Measurements from ENCODE around the gene SMAP2. TPM values are rescaled to one million over a fixed set of nuclear protein-coding genes. Genes with fewer than 3 reads are reported as not detected.
A peak's percentile ranks its signal among the peaks of the same experiment; 100 is the strongest.

SMAP2 gene
- total and polyA plus RNA-seq, 3 experiments from 2014 or later: 144 to 340 (median 146) TPM

GRCh38 chr1:40449684-40450494, 76.4 kb downstream of the SMAP2 start, which contains the start of gene ZFP69B:
Gene ZFP69B (plus strand): TSS chr1:40450476. CDS start chr1:40450962, 486 bp downstream.
- Mint-ChIP-seq H3K4me3 (peak within 1 kb of the TSS; percentile 83 to 95 (median 89)), H3K36me3 (peaks cover 14 to 39% (median 32%) of the 10 kb centered on the region in 3 donors), H3K9me3 (peaks cover 18 to 40% (median 33%) of the 10 kb centered on the region in 5 donors), H3K27ac (peak within 1 kb of the TSS; percentile 85 to 97 (median 94)), H3K4me1 (peaks cover 22 to 29% (median 29%) of the 10 kb centered on the region in 3 donors), H3K27me3 (no peaks in the 10 kb centered on the region)
- ChIA-PET CTCF (interaction anchor here (1.2 to 1.9 kb wide), 4 partner anchors 12 to 371 kb away, joined by 3 to 5 read pairs (median 3); no protein-coding TSS in a partner anchor), POLR2A (interaction anchor here (0.8 to 1.2 kb wide), 4 partner anchors 27 to 83 kb away, joined by 3 read pairs; partner anchors contain the start of genes EXO5, ZFP69 and ZNF684)
- Histone ChIP-seq H3K27me3 (ENCODE audit: insufficient read depth, low read length, poor library complexity, severe bottlenecking) (no peaks in the 10 kb centered on the region), H3K36me3 (ENCODE audit: insufficient read depth, low read length) (no peaks in the 10 kb centered on the region), H3K4me3 (ENCODE audit: low read length) (peak within 1 kb of the TSS; percentile 80), H3K9me3 (ENCODE audit: low read length) (peaks cover 4% of the 10 kb centered on the region), H3K27ac (ENCODE audit: low read depth, low read length) (peak within 1 kb of the TSS; percentile 68), H3K4me1 (ENCODE audit: insufficient read depth, low read length) (peaks cover 20% of the 10 kb centered on the region)
- DNase-seq: peak; percentile 82 to 87 (median 85)

- Histone ChIP-seq H3K27ac (ENCODE audit: low read depth, low read length) (peak overlapping the region; percentile 68), H3K4me1 (ENCODE audit: insufficient read depth, low read length) (peaks cover 20% of the 10 kb centered on the region), H3K9me3 (ENCODE audit: low read length) (peaks cover 4% of the 10 kb centered on the region), H3K27me3 (ENCODE audit: insufficient read depth, low read length, poor library complexity, severe bottlenecking) (no peaks in the 10 kb centered on the region), H3K36me3 (ENCODE audit: insufficient read depth, low read length) (no peaks in the 10 kb centered on the region), H3K4me3 (ENCODE audit: low read length) (peak overlapping the region; percentile 80)
- Mint-ChIP-seq H3K27ac (peak overlapping the region; percentile 85 to 97 (median 94)), H3K4me3 (peak overlapping the region; percentile 83 to 95 (median 89)), H3K4me1 (peaks cover 23 to 29% (median 29%) of the 10 kb centered on the region in 3 donors), H3K27me3 (no peaks in the 10 kb centered on the region), H3K9me3 (peaks cover 21 to 45% (median 37%) of the 10 kb centered on the region in 5 donors), H3K36me3 (peaks cover 20 to 41% (median 39%) of the 10 kb centered on the region in 3 donors)
- peak; percentile 60 to 87 (median 67) for DNase-seq
- ChIA-PET CTCF (interaction anchor here (1.2 to 1.9 kb wide), 4 partner anchors 13 to 372 kb away, joined by 3 to 5 read pairs (median 3); no protein-coding TSS in a partner anchor), POLR2A (interaction anchor here (0.6 to 1.2 kb wide), 6 partner anchors 26 to 241 kb away, joined by 3 to 4 read pairs (median 3); partner anchors contain the start of genes EXO5, NFYC, ZFP69 and ZNF684)
Observed at GRCh38 chr1:40450495-40451237, 77.1 kb downstream of the SMAP2 start.

- Mint-ChIP-seq H3K27me3 (no peaks in the 10 kb centered on the region), H3K9me3 (peaks cover 25 to 47% (median 42%) of the 10 kb centered on the region in 5 donors), H3K4me3 (peak overlapping the region; percentile 83 to 95 (median 89)), H3K36me3 (peaks cover 22 to 43% (median 41%) of the 10 kb centered on the region in 3 donors), H3K4me1 (peaks cover 23 to 29% (median 29%) of the 10 kb centered on the region in 3 donors), H3K27ac (peak overlapping the region; percentile 85 to 97 (median 94))
- no peaks in the 10 kb centered on the region for H3K36me3 ChIP-seq (ENCODE audit: insufficient read depth, low read length)
- no peak for DNase-seq
- H3K27ac ChIP-seq (ENCODE audit: low read depth, low read length): no peak overlapping the region
- H3K27me3 ChIP-seq (ENCODE audit: insufficient read depth, low read length, poor library complexity, severe bottlenecking): no peaks in the 10 kb centered on the region
- ChIA-PET CTCF (interaction anchor here (1.9 kb wide), 1 partner anchor 12 kb away, joined by 5 read pairs; no protein-coding TSS in a partner anchor), POLR2A (interaction anchor here (0.6 to 1.0 kb wide), 2 partner anchors 66 to 240 kb away, joined by 3 to 4 read pairs; partner anchors contain the start of gene NFYC)
- peaks cover 5% of the 10 kb centered on the region for H3K9me3 ChIP-seq (ENCODE audit: low read length)
- peaks cover 20% of the 10 kb centered on the region for H3K4me1 ChIP-seq (ENCODE audit: insufficient read depth, low read length)
- no peak overlapping the region for H3K4me3 ChIP-seq (ENCODE audit: low read length)
Observed at GRCh38 chr1:40451238-40451585, 77.7 kb downstream of the SMAP2 start.

- ChIA-PET POLR2A (no interaction called here), CTCF (no interaction called here)
- Mint-ChIP-seq H3K36me3 (peaks cover 53 to 74% (median 73%) of the 10 kb centered on the region in 3 donors), H3K4me1 (peaks cover 17 to 20% (median 20%) of the 10 kb centered on the region in 3 donors), H3K27ac (no peak overlapping the region), H3K27me3 (no peaks in the 10 kb centered on the region), H3K9me3 (peaks cover 54 to 84% (median 78%) of the 10 kb centered on the region in 5 donors), H3K4me3 (peak overlapping the region in 1 of 7 donors; percentile 8)
- Histone ChIP-seq H3K27me3 (ENCODE audit: insufficient read depth, low read length, poor library complexity, severe bottlenecking) (no peaks in the 10 kb centered on the region), H3K4me3 (ENCODE audit: low read length) (no peak overlapping the region), H3K4me1 (ENCODE audit: insufficient read depth, low read length) (peaks cover 13% of the 10 kb centered on the region), H3K27ac (ENCODE audit: low read depth, low read length) (no peak overlapping the region), H3K36me3 (ENCODE audit: insufficient read depth, low read length) (no peaks in the 10 kb centered on the region), H3K9me3 (ENCODE audit: low read length) (peaks cover 31% of the 10 kb centered on the region)
- no peak for DNase-seq
Observed at GRCh38 chr1:40454873-40455272, 81.3 kb downstream of the SMAP2 start.

- peaks cover 5% of the 10 kb centered on the region for H3K36me3 ChIP-seq (ENCODE audit: insufficient read depth, low read length)
- no peaks in the 10 kb centered on the region for H3K4me1 Mint-ChIP-seq
- no peaks in the 10 kb centered on the region for H3K27me3 ChIP-seq (ENCODE audit: insufficient read depth, low read length, poor library complexity, severe bottlenecking)
- peak overlapping the region in 1 of 8 donors; percentile 32 for H3K27ac Mint-ChIP-seq
- POLR2A ChIA-PET: no interaction called here
- H3K27me3 Mint-ChIP-seq: no peaks in the 10 kb centered on the region
- H3K36me3 Mint-ChIP-seq: peaks cover 37 to 74% (median 58%) of the 10 kb centered on the region in 3 donors
- CTCF ChIA-PET: interaction anchor here (2.2 kb wide), 1 partner anchor 13 kb away, joined by 5 read pairs; the partner anchor contains the start of gene ZFP69B
- peaks cover 46 to 98% (median 89%) of the 10 kb centered on the region in 5 donors for H3K9me3 Mint-ChIP-seq
- no peak overlapping the region for H3K27ac ChIP-seq (ENCODE audit: low read depth, low read length)
- no peak overlapping the region for H3K4me3 ChIP-seq (ENCODE audit: low read length)
- H3K4me3 Mint-ChIP-seq: no peak overlapping the region
- peaks cover 73% of the 10 kb centered on the region for H3K9me3 ChIP-seq (ENCODE audit: low read length)
- no peak for DNase-seq
- H3K4me1 ChIP-seq (ENCODE audit: insufficient read depth, low read length): no peaks in the 10 kb centered on the region
Observed at GRCh38 chr1:40462956-40463590, 89.5 kb downstream of the SMAP2 start.

GRCh38 chr1:40469327-40469726, 95.8 kb downstream of the SMAP2 start:
- Mint-ChIP-seq H3K36me3 (peaks cover 12 to 67% (median 20%) of the 10 kb centered on the region in 3 donors), H3K27ac (no peak overlapping the region), H3K27me3 (no peaks in the 10 kb centered on the region), H3K4me1 (no peaks in the 10 kb centered on the region), H3K9me3 (peaks cover 58 to 97% (median 90%) of the 10 kb centered on the region in 5 donors), H3K4me3 (no peak overlapping the region)
- no peaks in the 10 kb centered on the region for H3K36me3 ChIP-seq (ENCODE audit: insufficient read depth, low read length)
- CTCF ChIA-PET: no interaction called here
- H3K27ac ChIP-seq (ENCODE audit: low read depth, low read length): no peak overlapping the region
- H3K4me3 ChIP-seq (ENCODE audit: low read length): no peak overlapping the region
- no peaks in the 10 kb centered on the region for H3K4me1 ChIP-seq (ENCODE audit: insufficient read depth, low read length)
- peaks cover 48% of the 10 kb centered on the region for H3K9me3 ChIP-seq (ENCODE audit: low read length)
- POLR2A ChIA-PET: no interaction called here
- no peaks in the 10 kb centered on the region for H3K27me3 ChIP-seq (ENCODE audit: insufficient read depth, low read length, poor library complexity, severe bottlenecking)
- no peak for DNase-seq

All from CD8-positive, alpha-beta memory T cell (primary cell).